Stimulated activated CD4-positive, alpha-beta T cell treated with anti-CD3 and anti-CD28 coated beads, TNF-alpha, amount 100 ng/mL, for 48 hours (primary cell): ENCODE data around the gene CABP2.
"Not testable (repeated sequence)": the region's sequence is repeated elsewhere in the genome, so short reads cannot be mapped to it uniquely, and the experiment has no call there.

ENCODE experiments used
- DNase-seq, 3 donors: peaks; one replicate each; pipeline ENCODE4 v3.0.0-alpha.2; 2020; ENCODE audit warnings: low read depth in 3 of 3

Gene CABP2

DNA sequence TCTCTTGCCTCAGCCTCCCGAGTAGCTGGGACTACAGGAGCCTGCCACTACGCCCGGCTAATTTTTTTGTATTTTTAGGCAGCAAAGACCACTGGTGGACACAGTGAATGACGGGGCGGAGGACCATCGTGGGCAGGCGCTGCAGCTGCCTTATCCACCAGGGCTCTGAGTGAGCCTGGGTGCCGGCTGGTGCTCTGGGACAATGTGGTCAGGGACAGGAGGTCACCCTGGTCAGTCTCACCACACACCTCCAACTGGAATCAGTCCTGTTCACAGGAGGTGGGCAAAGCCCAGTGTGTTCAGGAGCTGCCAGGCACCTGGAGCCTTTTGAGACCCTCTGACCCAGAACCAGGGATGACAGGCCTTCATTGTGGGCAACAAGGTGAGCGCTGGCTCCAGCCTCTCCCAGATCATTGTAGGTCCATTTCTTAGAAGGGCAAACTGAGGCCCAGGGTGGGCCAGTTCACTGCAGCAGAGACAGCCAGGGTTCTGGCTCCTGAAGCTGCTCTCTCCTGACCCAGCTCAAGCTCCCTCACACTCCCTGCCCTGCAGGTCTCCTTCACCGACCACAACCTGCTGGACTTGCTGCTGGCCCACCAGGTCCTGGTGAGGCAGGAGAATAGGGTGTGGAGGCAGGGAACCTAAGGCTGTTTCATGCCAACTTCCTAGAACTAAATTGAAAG is 15.7 kb upstream of the CABP2 start:
- DNase-seq, result no peak

DNA sequence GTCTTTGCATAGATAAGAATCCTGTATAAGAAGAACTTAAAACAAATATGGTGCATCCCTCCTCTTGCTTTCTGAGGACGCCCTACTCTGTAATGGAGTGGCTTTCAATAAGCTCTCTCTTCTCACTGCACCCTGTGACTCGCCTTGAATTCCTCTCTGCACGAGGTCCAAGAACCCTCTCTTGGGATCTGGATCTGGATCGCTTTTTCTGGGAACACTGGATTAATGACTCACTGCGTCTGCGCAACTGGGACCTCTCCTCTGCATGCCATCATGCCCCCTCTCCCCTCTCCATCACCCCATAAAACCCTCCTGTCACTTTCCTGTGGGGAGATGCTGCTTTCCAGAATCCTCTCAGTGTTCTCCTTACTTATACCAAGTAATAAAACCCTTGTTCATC is 15.1 kb upstream of the CABP2 start:
- DNase-seq, result no peak

DNA sequence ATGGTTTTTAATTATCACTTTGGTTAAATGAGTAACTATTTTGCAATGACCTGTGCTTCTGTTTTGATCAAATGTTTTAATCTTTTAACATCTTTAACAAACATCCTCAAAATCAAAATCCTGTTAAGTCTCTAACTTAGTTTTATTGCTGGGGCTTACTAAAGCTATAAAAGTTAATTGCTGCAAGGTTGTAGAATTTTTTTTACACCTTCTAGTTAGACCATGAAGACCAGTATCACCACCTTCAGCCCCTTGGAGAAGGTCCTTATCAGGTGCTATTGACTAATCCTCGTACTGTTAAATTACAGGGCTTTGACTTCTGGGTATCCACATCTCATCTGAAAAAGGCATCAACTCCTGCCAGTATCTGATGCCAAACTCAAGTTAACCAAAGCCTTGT is 12.3 kb upstream of the CABP2 start:
- DNase-seq, result no peak

DNA sequence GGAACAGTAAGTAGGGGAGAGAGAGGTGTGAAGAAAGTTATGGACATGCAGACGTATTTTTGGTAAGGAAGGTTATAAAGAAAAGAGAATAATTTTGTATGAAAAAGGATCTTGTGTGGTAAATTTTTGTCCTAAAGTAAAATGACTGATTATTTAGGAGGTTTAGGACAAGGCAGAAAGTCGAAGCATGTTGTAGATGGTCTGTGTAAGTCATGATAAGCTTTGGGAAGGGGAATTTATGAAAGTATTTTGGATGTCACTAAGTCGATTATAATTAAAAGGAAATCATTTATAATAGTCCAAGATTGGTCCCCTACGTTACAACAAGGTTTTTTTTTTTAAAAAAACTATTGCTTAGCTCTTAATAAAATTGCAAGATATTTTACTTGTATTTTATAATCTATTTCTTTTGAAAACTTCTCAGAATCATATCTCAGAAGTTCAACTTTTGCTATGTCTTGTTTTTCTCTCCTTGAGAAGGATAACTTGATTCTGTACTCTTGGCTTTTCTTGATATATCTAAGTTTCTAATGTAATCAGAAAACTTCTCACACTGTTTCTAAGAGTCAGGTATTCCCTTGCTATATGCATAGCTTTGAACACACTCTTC is 10.9 kb upstream of the CABP2 start:
- no peak for DNase-seq

DNA sequence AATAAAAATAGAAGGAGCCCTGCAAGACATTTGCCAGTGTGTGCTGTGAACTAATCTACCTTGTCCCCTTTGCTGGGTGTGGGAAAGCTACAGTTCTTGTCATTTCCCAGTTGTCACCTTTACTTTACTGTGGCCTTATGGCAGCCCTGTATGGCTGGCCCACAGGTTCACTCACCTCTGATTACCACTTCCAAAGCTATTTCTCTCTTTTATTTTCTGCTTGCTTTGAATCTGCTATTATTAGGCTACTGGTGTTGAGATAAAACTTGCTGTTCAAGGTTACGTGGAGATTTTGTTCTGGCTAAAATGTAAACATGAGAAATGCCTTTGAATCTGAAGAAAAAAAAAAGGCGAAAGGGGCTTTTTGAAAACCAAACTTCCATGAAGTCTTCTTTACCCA is 9.6 kb upstream of the CABP2 start:
- DNase-seq, result no peak

DNA sequence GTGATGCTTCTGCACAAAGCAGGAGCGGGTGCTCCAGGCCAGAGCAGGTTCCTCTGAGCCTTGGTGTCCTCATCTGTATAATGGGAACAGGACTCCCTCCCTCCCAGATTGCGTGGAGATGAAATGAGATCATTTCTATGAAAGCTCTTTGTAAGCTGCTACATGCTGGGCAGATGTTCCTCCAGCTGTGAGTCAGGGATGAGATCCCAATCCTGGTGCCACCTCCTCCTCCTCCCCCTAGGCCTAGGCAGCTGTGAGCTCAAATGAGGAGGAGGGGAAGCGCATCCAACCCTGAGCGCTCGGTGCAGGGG is 7.0 kb upstream of the CABP2 start:
- no peak for DNase-seq

DNA sequence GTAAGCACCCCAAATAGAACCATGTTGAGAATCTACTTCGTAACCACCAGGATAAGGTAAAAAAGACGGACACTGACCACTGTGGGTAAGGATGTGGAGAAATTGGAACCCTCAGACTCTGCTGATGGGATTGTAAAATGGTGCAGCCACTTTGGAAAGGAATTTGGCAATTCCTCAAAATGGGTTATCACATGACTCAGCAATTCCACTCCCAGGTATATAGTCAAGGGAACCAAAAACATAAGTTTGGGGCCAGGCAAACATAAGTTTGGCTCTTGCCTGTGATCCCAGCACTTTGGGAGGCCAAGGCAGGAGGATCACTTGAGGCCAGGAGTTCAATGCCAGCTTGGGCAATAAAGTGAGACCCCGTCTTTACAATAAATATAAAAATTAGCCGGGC is 5.1 kb upstream of the CABP2 start:
- no peak for DNase-seq

DNA sequence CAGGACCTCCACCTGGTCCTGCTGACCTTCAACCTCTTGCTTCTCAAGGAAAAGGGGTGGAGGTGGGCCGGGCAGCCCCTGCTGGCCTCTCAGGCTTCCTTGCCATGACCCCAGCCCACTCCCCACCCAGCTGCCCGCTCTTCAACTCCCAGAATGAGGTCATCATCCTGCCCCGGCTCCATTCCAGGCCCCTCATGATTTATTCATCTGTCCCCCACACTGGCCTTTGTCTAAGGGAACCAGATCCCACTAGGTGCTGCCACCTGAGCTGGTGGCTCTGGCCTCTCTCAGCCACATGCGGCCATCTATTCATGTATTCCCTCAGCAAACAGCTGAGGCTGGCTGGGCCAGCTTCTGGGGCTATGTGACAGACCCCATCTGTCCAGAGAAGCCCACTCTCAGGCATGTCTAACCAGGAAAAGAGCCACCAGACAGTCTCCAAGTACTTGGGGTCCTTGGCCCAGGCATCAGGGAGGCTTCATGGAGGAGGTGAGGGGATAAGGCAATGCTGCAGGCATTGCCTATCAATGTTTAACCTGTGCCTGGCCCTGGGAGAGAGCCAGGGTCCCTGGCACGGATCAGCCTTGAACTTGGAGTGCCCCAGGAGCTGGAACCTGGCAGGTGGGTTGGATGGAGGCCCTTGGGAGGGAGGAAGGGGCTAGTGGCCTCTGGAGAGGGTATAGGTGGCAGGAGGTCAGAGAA is 2.2 kb upstream of the CABP2 start:
- DNase-seq, result no peak

DNA sequence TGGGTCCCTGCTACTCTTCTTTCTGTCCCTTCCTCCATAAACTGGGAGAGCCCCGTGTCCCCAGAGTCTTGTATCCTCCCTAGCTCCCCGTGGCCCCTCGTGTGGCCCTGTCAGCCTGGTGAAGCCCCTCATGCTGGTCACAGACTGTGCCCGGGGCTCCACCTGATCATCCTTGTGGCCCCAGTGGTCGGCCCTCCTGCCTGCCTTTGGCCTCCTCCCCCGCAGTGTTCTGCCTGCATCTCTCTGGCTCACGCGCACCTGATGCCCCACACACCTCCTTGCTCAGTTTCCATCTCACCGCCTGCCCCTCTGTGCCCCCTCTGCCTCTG is 1.2 kb upstream of the CABP2 start:
- no peak for DNase-seq

DNA sequence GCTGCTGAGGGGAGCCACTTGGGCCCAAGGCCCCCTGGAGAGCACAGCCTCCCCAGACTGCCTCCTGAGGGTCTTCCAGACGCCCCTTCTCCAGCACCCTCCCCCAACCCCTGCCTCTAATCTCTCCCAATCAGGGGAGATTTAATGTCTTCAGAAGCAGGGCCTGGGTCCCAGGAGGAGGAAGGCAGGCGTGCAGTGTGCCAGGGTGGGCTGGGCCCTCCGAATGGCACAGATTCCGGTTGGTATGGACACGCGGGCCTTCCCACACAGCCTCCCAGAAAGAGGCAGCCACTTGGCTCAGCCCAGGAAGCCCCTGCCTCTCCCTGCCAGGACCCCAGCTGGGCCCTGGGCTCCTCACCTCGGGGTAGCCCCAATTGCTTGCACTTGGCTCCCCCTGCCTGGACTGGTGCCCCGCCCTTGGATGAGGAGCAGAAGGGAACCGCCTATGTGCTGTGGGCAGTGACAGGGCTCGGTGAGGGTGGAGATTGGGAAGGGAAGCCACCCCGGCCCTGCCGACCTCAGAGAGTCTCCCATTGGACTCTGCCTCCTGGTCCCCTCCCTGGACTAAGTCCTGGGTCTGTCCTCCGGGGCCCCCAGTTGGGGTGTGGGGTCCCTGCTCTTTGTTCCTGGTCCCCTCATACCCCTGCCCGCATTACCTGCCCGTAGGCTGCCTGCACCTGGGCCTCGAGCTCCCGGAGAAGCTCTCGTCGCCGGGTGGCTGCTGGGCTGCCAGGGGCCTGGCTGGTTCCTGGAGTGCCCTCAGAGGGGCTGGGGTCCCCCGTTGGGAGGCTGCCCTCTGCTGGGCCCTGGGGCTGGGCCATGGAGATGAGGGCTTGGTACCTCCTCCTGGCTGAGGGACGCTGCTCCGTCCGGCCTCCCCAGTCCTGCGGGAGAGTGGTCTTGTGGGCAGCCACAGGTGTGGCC is 572 bp upstream of the CABP2 start:
- DNase-seq, result no peak

DNA sequence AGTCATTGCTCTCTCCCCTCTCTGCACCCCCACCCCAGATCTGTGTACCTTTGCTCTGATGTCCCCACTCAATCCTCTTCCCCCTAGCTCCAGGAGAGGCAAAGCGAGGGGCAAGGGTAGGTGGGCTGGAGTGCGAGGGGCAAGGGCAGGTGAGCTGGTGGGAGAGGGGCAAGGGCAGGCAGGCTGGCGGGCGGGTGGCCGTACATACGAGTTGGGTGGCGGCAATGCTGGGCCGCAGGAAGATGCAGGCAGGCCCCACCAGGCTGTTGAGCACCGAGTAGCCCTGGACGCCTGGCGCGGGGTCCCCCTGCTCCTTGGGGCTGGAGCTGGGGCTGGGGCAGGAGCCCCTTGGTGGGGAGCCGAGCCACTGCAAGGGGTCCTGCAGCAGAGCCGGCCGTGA is 908 bp downstream of the CABP2 start:
- DNase-seq, result no peak

DNA sequence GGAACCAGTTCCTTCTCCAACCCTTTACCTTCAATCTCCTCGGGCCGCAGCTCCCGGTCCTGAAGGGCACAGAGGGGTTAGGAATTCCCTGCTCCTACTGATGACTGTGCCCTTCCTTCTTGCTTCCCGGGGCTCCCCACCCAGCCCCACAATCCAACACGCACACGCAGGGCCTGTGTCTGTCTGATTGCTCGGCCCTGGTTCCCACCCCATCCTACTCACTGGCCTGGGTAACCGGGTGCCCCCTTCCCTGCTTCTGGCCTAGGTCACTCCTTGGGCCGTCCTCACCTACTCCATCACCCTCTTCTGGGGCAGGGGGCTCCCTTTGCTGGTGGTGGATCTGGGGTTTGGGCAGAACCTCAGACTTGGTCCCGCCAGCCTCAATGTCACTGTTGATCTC is 1.3 kb downstream of the CABP2 start:
- no peak for DNase-seq

DNA sequence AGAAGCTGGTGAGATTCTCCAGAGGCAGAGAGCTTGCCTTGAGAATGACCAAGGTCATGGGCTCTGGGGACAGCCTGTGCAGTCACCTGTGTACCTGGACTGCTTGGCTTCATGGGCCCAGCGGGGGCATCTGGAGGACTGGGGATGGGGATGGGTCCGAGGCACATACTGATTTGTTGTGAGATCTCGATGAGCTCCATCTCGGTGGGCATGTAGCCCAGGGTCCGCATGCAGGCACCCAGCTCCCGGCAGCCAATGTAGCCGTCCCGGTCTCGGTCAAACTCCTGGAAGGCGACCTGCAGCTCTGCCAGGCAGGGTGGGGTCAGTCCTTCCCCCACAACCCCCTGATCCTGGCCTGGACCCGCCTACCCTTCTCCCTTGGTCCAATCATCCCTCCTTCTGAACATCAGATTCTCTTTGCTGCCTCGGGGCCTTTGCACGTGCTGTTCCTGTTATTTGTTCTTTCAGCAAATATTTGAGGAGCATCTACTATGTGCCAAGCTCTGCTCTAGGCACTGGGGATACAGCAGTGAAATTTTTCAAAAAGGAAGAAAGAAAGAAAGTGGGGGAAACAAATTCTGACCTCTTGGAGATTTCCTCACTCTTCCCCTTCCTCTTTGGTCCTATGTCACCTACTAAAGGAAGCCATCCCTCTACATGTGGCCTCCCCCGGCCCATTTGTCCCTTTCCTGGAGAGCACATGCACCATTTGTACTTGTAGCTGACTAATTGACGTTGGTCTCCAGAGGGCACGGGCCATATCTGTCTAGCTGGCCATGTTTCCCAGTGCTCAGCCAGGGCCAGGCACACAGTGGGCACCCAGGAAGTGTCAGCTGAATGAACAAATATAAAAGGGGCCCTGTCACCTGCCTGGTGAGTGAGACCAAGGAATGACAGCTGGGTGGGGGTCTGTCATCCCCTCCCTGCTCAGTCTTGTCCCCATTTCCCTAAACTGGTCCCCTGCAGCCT is 2.1 kb downstream of the CABP2 start:
- DNase-seq, result no peak

DNA sequence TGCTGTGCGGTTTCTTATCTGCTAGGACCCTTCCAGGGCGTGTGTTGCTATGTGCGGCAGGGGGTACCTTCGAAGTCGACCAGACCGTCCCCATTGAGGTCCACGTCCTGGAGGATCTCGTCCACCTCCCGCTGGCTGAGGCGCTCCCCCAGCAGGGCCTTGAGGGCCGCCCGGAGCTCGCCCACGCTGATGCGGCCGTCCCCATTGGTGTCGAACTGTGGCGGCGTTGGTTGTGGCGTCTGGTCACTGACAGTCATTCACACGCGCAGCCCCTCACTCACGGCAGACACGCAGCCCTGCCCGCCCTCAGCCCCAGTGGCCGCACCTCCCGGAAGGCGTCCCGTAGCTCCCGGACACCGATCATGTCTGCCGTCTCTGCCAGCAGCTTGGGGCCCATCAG is 3.5 kb downstream of the CABP2 start:
- DNase-seq, result no peak

DNA sequence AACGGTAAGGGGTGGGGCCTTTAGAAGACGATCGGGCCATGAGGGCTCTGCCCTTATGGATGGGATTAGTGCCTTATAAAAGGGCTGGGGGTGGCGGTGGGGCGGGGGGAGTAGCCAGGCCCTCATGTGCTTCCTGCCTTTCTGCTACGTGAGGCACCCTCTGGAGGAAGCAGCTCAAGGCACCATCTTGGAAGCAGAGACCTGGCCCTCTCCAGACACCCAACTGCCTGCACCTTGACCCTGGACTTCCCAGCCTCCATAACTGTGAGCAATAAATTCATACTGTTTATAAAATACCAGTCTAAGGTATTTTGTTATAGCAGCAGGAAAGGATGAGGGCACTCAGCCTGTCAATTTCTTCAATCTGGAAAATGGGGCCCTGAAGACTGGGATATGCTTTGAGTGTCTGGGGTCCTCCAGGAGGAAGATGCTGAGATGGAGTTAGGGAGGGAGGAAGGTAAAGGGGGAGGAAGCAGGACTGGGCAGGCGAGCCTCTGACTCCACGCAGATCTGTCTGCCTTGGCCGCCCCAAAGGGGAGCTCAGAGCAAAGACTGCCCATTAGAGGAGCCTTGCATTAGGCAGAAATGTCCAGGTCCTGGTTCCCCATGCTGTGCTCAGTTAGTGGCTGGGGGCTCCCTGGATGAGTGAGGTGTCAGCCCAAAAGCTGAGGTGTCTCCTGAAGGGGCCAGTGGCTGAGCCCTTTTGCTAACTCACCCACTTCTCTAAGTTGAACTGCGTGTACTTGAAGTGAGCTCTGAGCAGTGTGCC is 5.3 kb downstream of the CABP2 start:
- DNase-seq, result no peak

DNA sequence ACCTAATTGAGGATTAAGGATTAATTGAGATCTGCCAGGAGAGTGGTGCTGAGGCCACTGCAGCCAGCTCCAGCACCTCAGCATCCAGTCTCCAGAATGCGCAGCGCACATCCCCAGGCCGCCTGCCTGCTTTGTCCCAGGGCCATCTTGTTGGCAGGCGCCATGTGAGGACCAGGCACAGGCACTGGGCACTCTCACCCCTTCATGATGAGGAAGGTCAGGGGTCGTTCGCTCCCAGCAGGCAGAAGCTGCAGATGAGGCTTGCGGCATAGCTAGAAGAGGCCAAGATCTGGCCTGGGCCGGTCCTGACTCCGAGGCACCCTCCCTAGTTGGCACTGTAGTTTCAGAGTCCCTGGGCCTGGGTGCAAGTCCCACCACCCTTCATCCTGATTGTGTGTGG is 6.4 kb downstream of the CABP2 start:
- no peak for DNase-seq

DNA sequence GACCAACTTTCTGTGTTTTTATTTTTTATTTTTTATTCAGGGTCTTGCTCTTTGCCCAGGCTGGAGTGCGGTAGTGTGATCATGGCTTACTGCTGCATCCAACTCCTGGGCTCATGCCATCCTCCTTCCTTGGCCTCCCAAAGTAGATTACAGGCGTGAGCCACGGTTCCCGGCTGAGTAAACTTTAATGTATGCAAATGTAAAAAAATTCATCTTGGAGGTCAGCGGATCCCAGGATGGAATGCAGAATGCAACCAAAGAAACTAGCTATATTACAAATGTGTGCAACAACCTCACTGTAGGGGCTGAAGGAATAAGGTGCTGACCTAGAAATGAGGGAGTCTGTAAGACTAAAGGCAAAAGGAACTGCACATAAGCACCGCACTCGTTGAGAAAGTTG is 9.1 kb downstream of the CABP2 start:
- DNase-seq, result no peak

DNA sequence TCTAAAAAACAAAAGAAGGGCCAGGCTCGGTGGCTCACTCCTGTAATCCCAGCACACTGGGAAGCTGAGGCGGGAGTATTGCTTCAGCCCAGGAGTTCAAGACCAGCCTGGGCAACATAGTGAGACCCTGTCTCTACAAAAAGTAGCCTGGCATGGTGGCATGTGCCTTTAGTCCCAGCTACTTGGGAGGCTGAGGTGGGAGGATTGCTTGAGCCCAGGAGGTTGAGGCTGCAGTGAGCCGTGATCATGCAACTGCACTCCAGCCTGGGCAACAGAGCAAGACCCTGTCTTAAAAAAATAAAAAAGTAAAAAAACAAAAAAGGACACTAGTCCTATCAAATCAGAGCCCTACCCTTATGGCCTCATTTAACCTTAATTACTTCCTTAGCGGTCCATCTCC is 11.7 kb downstream of the CABP2 start:
- not testable (repeated sequence) for DNase-seq

DNA sequence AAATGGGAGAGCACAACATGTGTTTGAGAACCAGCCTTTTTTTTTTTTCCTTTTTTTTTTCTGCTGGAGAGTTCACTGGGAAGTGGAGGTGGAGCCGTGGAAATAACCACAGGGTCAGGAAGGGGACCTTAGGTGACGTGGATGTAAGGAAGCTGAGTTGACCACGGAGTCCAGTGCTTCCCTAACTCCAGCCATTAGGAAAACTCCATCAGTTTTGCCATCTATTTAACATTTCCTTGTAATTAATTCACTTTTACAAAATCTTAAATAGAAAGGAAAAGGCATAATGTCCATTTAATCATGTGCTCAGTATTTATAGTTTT is 13.3 kb downstream of the CABP2 start:
- DNase-seq, result no peak

DNA sequence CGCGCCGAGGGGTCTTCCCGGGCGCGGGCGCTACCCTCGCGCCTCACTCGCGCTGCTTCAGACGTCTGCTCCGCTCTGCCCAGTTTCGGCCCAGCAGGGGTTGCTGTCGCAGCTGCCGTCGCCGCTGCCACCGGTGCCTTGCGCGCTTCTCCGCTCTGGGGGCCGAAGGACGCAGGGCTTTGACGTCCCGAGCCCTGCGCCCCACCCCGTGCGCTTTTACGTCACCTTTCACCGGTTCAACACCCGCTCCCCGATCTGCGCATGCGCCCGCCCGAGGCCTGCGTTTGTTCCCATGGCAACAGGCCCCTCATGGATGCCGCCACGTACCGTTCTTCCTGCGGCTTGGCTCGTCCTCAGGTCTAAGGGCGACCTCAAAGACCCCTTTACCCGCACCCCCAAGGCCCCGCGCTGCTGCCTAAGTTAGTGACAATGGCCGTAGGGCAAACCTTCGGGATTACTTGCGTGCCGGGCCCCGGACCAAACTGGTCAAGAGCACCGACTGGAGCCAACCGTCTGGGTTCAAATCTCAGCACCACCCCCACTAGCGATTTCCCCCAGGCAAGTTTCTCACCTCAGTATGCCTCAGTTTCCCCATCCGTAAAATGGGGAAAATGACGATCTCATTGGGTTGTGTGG is 14.6 kb downstream of the CABP2 start:
- peak; percentile 97 to 99 (median 99) for DNase-seq
